Muscle layer of duodenum (tissue), 2 donors: ENCODE measurements around the gene GID8.

Experiments
- H3K27ac ChIP-seq: one replicate; pipeline ENCODE4 v1.7.0; 2013; ENCODE audit warnings: mild to moderate bottlenecking, low read length
- H3K27me3 ChIP-seq: one replicate; pipeline ENCODE4 v1.7.0; 2013; ENCODE audit warnings: low read depth, mild to moderate bottlenecking, control low read depth, low read length
- H3K36me3 ChIP-seq, 2 donors: one replicate each; pipeline ENCODE4 v1.7.0; 2013; ENCODE audit warnings: low read length in 2 of 2, control low read depth in 1 of 2, mild to moderate bottlenecking in 1 of 2; ENCODE audit not compliant: insufficient read depth in 2 of 2, control insufficient read depth in 1 of 2
- H3K4me1 ChIP-seq, 2 donors: one replicate each; pipeline ENCODE4 v1.7.0; 2013; ENCODE audit warnings: low read length in 2 of 2, mild to moderate bottlenecking in 2 of 2, control low read depth in 1 of 2, moderate library complexity in 1 of 2; ENCODE audit not compliant: insufficient read depth in 2 of 2, control insufficient read depth in 1 of 2
- H3K4me3 ChIP-seq, 2 donors: one replicate each; pipeline ENCODE4 v1.7.0; 2013; ENCODE audit warnings: low read length in 2 of 2, low read depth in 1 of 2, mild to moderate bottlenecking in 1 of 2
- H3K9me3 ChIP-seq, 2 donors: one replicate each; pipeline ENCODE4 v1.7.0; 2013; ENCODE audit warnings: low read length in 2 of 2, control low read depth in 1 of 2, mild to moderate bottlenecking in 1 of 2; ENCODE audit not compliant: control insufficient read depth in 1 of 2
- donor health status: healthy.

Gene GID8

GRCh38 chr20:62938105-62938888, at the start of gene GID8:
Gene GID8 (plus strand): TSS chr20:62938147. CDS start chr20:62941503, 3,356 bp downstream.
- Histone ChIP-seq H3K27me3 (no peaks in the 10 kb centered on the region), H3K27ac (peak within 1 kb of the TSS; percentile 87), H3K36me3 (peaks cover 11 to 26% of the 10 kb centered on the region in 2 donors), H3K9me3 (no peaks in the 10 kb centered on the region), H3K4me1 (peaks cover 9 to 47% of the 10 kb centered on the region in 2 donors), H3K4me3 (peak within 1 kb of the TSS; percentile 93 to 95)

- peaks cover 61 to 77% of the 10 kb centered on the region in 2 donors for H3K36me3 ChIP-seq
Measured at GRCh38 chr20:62888406-62888805, 49.5 kb upstream of the GID8 start.

DNA sequence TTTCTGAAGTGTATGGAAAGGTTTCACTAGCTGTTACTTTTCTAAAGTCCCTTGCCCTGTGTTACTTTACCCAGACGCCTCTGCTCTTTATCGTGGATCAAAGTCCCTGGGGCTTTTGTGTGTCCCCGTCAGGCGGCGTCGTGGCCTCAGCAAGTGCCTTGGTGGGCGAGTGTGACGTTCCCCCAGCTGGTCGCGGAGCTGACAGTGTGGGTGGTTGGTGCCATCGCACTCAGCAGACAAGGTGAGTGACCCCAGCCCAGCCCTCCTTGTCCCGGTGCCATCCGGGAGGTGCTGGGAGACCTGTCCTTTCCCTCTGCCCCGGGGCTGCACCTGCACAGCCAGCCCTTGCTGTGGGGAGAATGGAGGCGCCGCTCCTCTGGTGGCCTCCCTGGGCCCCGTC, 49.0 kb upstream of the GID8 start:
- Histone ChIP-seq H3K27me3 (no peaks in the 10 kb centered on the region), H3K4me1 (no peaks in the 10 kb centered on the region), H3K27ac (no peak overlapping the region), H3K36me3 (peaks cover 66 to 82% of the 10 kb centered on the region in 2 donors), H3K4me3 (no peak overlapping the region), H3K9me3 (no peaks in the 10 kb centered on the region)

More at GRCh38 chr20:62888406-62888805, 49.5 kb upstream of the GID8 start:
- Histone ChIP-seq H3K27ac (no peak overlapping the region), H3K4me3 (no peak overlapping the region), H3K27me3 (no peaks in the 10 kb centered on the region), H3K9me3 (no peaks in the 10 kb centered on the region), H3K4me1 (no peaks in the 10 kb centered on the region)

- H3K4me1 ChIP-seq = no peaks in the 10 kb centered on the region
- no peak overlapping the region for H3K4me3 ChIP-seq
- H3K27ac ChIP-seq = no peak overlapping the region
- H3K36me3 ChIP-seq = peaks cover 71 to 87% of the 10 kb centered on the region in 2 donors
- no peaks in the 10 kb centered on the region for H3K9me3 ChIP-seq
- H3K27me3 ChIP-seq = no peaks in the 10 kb centered on the region
Measured at GRCh38 chr20:62889411-62889810, 48.5 kb upstream of the GID8 start.

- H3K27me3 ChIP-seq = no peaks in the 10 kb centered on the region
- no peaks in the 10 kb centered on the region for H3K9me3 ChIP-seq
- H3K36me3 ChIP-seq = peaks cover 76 to 92% of the 10 kb centered on the region in 2 donors
- H3K4me3 ChIP-seq = no peak overlapping the region
- H3K4me1 ChIP-seq = no peaks in the 10 kb centered on the region
- H3K27ac ChIP-seq = no peak overlapping the region
Measured at GRCh38 chr20:62889871-62890270, 48.1 kb upstream of the GID8 start.

DNA sequence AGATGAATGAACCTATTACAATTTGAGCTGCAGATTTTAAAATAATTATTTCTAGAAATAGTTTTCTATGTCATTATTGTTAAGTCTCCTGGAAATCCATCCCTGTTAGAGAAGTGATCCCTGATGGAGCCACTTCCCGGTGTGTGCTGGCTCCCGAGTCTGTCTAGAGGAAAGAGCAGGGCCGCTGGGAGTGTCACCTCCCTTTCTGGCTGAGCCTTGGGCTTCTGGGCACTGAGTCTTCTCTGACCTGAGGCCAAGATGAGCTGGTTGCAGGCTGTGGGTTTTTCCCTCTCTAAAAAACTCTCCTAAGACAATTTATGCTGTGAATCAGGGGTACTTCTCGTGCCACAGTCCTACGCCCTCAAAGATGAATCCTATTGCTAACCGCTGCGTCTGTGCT, 47.5 kb upstream of the GID8 start:
- H3K4me1 ChIP-seq = no peaks in the 10 kb centered on the region
- no peak overlapping the region for H3K27ac ChIP-seq
- no peaks in the 10 kb centered on the region for H3K9me3 ChIP-seq
- H3K4me3 ChIP-seq = no peak overlapping the region
- H3K27me3 ChIP-seq = no peaks in the 10 kb centered on the region
- peaks cover 77 to 97% of the 10 kb centered on the region in 2 donors for H3K36me3 ChIP-seq

- Histone ChIP-seq H3K27ac (no peak overlapping the region), H3K27me3 (no peaks in the 10 kb centered on the region), H3K4me1 (no peaks in the 10 kb centered on the region), H3K9me3 (no peaks in the 10 kb centered on the region), H3K36me3 (peaks cover 80 to 99% of the 10 kb centered on the region in 2 donors), H3K4me3 (no peak overlapping the region)
Measured at GRCh38 chr20:62891111-62891510, 46.8 kb upstream of the GID8 start.

DNA sequence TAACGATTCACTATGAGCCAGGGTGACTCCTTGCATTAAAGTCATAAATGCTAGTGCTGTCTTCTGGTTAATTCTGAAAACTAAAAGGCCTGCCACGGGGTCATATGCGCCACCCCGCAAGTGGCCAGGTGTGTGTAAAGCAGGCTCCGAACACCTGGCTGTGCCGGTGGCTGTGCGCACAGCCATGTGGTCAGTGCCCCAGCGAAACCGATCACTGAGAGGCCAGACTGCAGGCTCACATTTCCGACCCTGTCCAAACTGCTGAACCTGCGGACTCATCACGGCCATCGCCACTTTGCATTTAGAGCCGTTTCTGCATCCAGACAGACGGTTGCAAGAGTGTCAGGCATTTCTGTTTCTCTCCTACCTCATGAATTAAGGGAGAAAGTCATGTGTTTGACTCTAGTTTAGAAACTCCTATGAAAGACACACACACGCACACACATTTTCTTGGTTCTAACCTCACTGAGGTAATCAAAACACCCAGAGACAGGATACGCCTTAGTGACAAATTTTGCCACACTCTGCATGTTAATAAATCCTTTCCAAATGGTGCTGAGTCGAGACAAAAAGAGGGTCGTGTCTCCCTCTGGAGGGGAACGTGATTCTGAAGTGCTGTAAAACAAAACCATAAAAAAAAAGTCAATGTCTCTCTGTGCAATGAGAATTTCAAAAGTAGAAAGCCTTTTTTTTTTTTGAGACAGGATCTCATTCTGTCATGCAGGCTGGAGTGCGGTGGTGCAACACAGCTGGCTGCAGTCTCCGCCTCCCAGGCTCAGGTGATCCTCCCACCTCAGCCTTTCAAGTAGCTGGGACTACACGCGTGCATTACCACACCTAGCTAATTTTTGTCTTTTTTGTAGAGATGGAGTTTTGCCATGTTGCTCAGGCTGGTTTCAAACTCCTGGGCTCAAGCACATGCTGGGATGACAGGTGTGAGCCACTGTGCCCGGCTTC, 45.3 kb upstream of the GID8 start:
- no peaks in the 10 kb centered on the region for H3K27me3 ChIP-seq
- no peaks in the 10 kb centered on the region for H3K4me1 ChIP-seq
- H3K9me3 ChIP-seq = no peaks in the 10 kb centered on the region
- H3K4me3 ChIP-seq = no peak overlapping the region
- H3K27ac ChIP-seq = no peak overlapping the region
- H3K36me3 ChIP-seq = peaks cover 75 to 92% of the 10 kb centered on the region in 2 donors

DNA sequence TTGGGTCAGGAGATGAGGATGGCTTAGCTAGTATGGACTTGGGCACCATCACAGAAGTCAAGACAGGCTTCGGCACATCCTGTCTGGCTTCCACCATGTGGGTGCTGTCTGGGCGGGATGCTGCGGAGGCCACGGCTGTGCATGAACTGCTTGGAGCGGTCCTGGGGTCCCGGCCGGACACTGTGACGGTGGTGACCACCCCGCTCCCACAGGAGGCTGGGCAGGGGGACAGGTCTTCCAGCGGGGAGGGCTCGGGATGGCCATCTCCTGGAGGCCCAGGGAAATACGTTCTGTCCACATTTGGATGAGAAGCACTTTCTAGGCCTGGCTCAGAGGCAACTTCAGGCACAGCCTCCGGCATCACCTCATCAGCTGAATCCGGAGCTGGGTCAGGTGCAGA, 44.2 kb upstream of the GID8 start:
- Histone ChIP-seq H3K4me3 (no peak overlapping the region), H3K36me3 (peaks cover 67 to 81% of the 10 kb centered on the region in 2 donors), H3K4me1 (no peaks in the 10 kb centered on the region), H3K9me3 (no peaks in the 10 kb centered on the region), H3K27ac (no peak overlapping the region), H3K27me3 (no peaks in the 10 kb centered on the region)

DNA sequence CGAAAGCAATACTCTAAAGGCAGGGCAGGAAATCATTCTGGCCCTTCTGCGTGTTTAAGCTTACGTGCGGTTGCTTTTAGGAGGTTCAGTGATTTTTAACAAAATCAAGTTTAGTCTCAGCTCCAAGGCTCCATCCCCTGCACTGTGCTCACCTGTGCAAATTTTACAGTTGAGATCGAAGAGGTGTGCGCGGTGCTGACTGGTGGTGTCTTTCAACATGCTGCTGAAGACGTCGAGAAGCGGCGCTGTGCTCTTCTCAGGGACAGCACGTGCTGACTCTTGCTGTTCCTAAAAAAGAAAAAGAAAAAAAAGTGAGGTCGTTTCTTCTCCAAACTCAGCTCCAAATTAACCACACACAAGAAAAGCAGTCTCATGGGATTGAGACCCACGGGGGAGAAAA, 43.7 kb upstream of the GID8 start:
- H3K4me3 ChIP-seq = no peak overlapping the region
- H3K27ac ChIP-seq = no peak overlapping the region
- H3K4me1 ChIP-seq = no peaks in the 10 kb centered on the region
- peaks cover 61 to 76% of the 10 kb centered on the region in 2 donors for H3K36me3 ChIP-seq
- no peaks in the 10 kb centered on the region for H3K9me3 ChIP-seq
- H3K27me3 ChIP-seq = no peaks in the 10 kb centered on the region

GRCh38 chr20:62895539-62895938, 42.4 kb upstream of the GID8 start:
- Histone ChIP-seq H3K36me3 (peaks cover 48 to 63% of the 10 kb centered on the region in 2 donors), H3K27ac (no peak overlapping the region), H3K9me3 (no peaks in the 10 kb centered on the region), H3K27me3 (no peaks in the 10 kb centered on the region), H3K4me1 (peaks cover 5 to 11% of the 10 kb centered on the region in 2 donors), H3K4me3 (no peak overlapping the region)
